GM10248 (cell line): ENCODE data around the gene ZNF784.

Experiments
- CTCF ChIA-PET: fragments of 300-600 bp; sonication (Branson Sonifier 250); formaldehyde crosslinking; extraction: SDS; loops from one replicate; lab custom pipeline; 2021; ENCODE audit warnings: antibody characterized with exemption; lab: Yijun Ruan, JAX
- POLR2A ChIA-PET: fragments of 350-650 bp; sonication (Branson Sonifier 250); formaldehyde crosslinking; extraction: SDS; loops from one replicate; lab custom pipeline; 2020; ENCODE audit warnings: antibody characterized with exemption; lab: Yijun Ruan, JAX
- DNase-seq: peaks from one replicate; pipeline ENCODE4 v3.0.0; 2012; ENCODE audit errors: extremely low spot score
- TF ChIP-seq, protein P1 (sequence below): IDR thresholded peaks from 2 replicates; pipeline ENCODE4 v1.5.1; 2012; ENCODE audit warnings: mild to moderate bottlenecking, low read depth; ENCODE audit errors: extremely low read depth, missing control alignments, control extremely low read depth

The ZNF784 gene

DNA sequence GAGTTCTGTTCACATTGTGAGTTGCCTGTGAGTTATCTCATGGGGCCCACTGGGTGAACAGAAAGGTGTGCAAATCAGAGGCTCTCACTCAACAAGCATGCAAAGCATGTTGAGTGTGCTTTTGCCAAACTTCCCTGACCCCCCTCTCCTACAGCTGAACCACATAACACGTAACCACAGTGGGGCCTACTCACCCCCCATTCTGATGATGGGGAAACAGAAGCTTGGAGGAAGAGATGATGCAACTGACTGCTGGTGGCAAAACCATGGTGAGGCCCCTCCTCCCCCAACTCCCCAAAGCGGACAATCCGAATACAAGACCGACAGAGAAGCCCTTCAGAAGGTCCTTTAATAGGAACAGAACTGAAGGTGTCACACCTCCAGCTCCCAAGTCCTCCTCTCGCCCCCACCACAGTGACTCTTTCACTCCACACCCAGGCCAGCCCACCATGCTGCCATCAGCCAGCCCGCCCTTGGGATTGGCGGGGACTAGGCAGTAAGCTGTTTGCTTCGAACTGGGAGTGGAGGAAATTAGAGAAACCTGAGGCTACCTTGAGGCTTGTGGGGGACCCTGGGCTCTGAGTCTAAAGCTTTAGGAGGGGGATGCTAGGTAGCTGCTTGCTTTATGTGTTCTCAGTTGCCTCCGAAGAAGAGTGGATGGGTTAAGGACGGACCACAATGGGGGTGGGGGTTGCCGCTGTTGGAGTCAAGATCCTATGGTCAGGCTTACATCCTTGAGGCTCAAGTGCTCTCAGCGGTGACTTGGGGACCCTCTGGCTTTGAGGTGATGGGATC is 3.8 kb downstream of the ZNF784 start:
- POLR2A ChIA-PET = interaction anchor here (1.5 kb wide), 1 partner anchor 213 kb away, joined by 3 read pairs; the partner anchor contains the start of gene UBE2S
- CTCF ChIA-PET = interaction anchor here (0.8 to 4.7 kb wide), 4 partner anchors 12 to 480 kb away, joined by 3 to 37 read pairs (median 16); partner anchors contain the start of gene ZNF865
- TF ChIP-seq, protein P1, sequence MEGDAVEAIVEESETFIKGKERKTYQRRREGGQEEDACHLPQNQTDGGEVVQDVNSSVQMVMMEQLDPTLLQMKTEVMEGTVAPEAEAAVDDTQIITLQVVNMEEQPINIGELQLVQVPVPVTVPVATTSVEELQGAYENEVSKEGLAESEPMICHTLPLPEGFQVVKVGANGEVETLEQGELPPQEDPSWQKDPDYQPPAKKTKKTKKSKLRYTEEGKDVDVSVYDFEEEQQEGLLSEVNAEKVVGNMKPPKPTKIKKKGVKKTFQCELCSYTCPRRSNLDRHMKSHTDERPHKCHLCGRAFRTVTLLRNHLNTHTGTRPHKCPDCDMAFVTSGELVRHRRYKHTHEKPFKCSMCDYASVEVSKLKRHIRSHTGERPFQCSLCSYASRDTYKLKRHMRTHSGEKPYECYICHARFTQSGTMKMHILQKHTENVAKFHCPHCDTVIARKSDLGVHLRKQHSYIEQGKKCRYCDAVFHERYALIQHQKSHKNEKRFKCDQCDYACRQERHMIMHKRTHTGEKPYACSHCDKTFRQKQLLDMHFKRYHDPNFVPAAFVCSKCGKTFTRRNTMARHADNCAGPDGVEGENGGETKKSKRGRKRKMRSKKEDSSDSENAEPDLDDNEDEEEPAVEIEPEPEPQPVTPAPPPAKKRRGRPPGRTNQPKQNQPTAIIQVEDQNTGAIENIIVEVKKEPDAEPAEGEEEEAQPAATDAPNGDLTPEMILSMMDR = no peak
- DNase-seq = no peak

DNA sequence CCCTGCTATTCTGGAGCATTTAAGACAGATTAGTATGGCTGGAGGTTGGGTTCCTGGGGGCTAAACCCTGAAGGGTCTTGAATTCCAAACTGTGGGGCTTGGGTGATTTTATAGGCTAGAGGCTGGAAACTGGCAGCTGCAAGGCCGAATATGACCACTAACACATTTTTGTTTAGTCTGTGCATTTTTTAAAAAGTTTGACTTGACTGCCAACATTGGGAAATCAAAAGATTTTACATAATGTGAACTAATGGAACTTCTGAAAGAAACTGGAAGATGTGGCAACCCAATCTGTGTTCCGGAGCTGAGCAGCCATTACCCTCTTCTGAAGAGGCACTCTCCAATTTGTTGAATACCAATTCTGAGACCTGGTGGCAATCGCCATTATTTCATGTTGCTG is 5.1 kb downstream of the ZNF784 start:
- ChIA-PET POLR2A (interaction anchor here (0.7 to 1.5 kb wide), 2 partner anchors 20 to 212 kb away, joined by 3 read pairs; partner anchors contain the start of genes FIZ1 and UBE2S), CTCF (interaction anchor here (1.0 to 4.7 kb wide), 4 partner anchors 10 to 17 kb away, joined by 4 to 37 read pairs (median 18); partner anchors contain the start of gene ZNF865)

DNA sequence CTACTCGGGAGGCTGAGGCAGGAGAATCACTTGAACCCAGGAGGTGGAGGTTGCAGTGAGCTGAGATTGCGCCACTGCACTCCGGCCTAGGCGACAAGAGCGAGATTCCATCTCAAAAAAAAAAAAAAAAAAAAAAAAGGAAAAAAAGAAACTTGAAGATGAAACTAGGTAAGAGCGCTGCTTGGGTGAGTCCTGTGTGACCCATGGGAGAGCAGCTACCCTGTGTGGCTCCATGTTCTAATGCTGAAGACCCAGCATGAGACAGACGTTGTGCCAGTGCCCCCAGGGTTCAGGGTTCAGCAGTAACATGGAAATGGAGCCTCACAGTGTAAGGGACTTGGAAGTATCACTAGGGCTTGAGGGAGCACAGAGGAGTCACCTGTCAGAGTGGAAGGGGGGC is 5.9 kb downstream of the ZNF784 start:
- TF ChIP-seq, protein P1 = no peak
- ChIA-PET POLR2A (no interaction called here), CTCF (interaction anchor here (1.2 to 4.7 kb wide), 4 partner anchors 8 to 14 kb away, joined by 3 to 37 read pairs (median 18); partner anchors contain the start of gene ZNF865)
- DNase-seq = no peak

More for the DNA sequence above, 5.1 kb downstream of the ZNF784 start:
- TF ChIP-seq, protein P1 = no peak
- no peak for DNase-seq

DNA sequence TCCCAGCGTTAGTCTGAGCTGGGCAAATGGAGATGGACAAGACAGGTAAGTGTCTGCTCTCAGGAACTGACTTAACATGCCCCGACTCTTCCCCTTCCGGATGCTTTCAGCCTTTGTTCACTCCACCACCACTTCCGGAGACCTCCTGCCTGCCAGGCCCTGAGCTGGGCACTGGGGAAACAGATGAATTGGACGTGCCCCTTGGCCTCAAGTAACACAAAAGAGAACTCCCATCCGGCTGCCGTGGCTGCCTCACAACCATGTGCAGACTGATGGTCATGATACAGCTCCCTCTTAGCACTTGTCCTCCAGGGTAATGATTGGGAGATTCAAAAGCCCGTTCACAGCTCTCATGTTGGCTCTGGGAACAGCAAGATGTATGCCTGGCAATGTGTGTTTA is 6.9 kb downstream of the ZNF784 start:
- DNase-seq = no peak
- TF ChIP-seq, protein P1 = no peak
- POLR2A ChIA-PET = no interaction called here
- CTCF ChIA-PET = interaction anchor here (1.2 to 4.7 kb wide), 4 partner anchors 8 to 15 kb away, joined by 3 to 37 read pairs (median 18); partner anchors contain the start of gene ZNF865

DNA sequence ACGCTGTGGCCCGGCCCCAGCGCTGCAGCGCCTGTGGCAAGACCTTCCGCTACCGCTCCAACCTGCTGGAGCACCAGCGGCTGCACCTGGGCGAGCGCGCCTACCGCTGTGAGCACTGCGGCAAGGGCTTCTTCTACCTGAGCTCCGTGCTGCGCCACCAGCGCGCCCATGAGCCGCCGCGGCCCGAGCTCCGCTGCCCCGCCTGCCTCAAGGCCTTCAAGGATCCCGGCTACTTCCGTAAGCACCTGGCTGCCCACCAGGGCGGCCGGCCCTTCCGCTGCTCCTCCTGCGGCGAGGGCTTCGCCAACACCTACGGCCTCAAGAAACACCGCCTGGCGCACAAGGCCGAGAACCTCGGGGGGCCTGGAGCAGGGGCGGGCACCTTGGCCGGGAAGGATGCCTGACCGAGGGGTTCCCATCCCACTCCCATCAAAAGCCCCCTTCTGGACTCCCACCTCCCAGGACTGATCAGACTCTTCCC is 7.9 kb downstream of the ZNF784 start:
- CTCF ChIA-PET = interaction anchor here (4.3 kb wide), 1 partner anchor 10 kb away, joined by 30 read pairs; the partner anchor contains the start of gene ZNF865
- POLR2A ChIA-PET = no interaction called here

More for the DNA sequence above, 7.9 kb downstream of the ZNF784 start:
- TF ChIP-seq, protein P1 = no peak
- DNase-seq = no peak
